Subcutaneous abdominal adipose tissue (tissue), 5 donors: Measurements from ENCODE around the gene FOXK1.

Source experiments
- H3K27ac ChIP-seq: one replicate; pipeline ENCODE4 v1.7.0; 2013; ENCODE audit warnings: low read depth, mild to moderate bottlenecking, inconsistent platforms, low read length, moderate library complexity
- H3K27me3 ChIP-seq, 5 donors: one replicate each; pipeline ENCODE4 v1.7.0; 2013; ENCODE audit warnings: low read length in 5 of 5, inconsistent platforms in 1 of 5; ENCODE audit not compliant: control insufficient read depth in 5 of 5, insufficient read depth in 4 of 5
- H3K36me3 ChIP-seq, 5 donors: one replicate each; pipeline ENCODE4 v1.7.0; 2013; ENCODE audit warnings: low read length in 5 of 5; ENCODE audit not compliant: control insufficient read depth in 5 of 5, insufficient read depth in 5 of 5
- H3K4me1 ChIP-seq, 5 donors: one replicate each; pipeline ENCODE4 v1.7.0; 2013; ENCODE audit warnings: low read length in 5 of 5, mild to moderate bottlenecking in 3 of 5, moderate library complexity in 1 of 5; ENCODE audit not compliant: control insufficient read depth in 5 of 5, insufficient read depth in 5 of 5
- H3K4me3 ChIP-seq, 5 donors: one replicate each; pipeline ENCODE4 v1.7.0; 2013; ENCODE audit warnings: low read length in 5 of 5, low read depth in 1 of 5
- H3K9ac ChIP-seq, 5 donors: one replicate each; pipeline ENCODE4 v1.7.0; 2013; ENCODE audit warnings: low read length in 5 of 5, mild to moderate bottlenecking in 4 of 5, moderate library complexity in 3 of 5
- H3K9me3 ChIP-seq, 5 donors: one replicate each; pipeline ENCODE4 v1.7.0; 2013; ENCODE audit warnings: low read length in 5 of 5; ENCODE audit not compliant: control insufficient read depth in 5 of 5
- donor health status: healthy.
- donor health status: healthy.
- donor health status: healthy.
- donor health status: healthy.
- donor health status: healthy.

Gene FOXK1

GRCh38 chr7:4716946-4717795, 35.1 kb downstream of the FOXK1 start:
- Histone ChIP-seq H3K9ac (no peak overlapping the region), H3K4me3 (no peak overlapping the region), H3K27me3 (no peaks in the 10 kb centered on the region), H3K36me3 (peaks cover 0 to 13% (median 3%) of the 10 kb centered on the region in 5 donors), H3K9me3 (no peaks in the 10 kb centered on the region), H3K4me1 (peaks cover 4 to 44% (median 33%) of the 10 kb centered on the region in 5 donors), H3K27ac (no peak overlapping the region)

GRCh38 chr7:4718075-4718474, 36.0 kb downstream of the FOXK1 start:
- Histone ChIP-seq H3K9me3 (no peaks in the 10 kb centered on the region), H3K9ac (no peak overlapping the region), H3K27ac (no peak overlapping the region), H3K4me3 (no peak overlapping the region), H3K27me3 (no peaks in the 10 kb centered on the region), H3K4me1 (peaks cover 4 to 44% (median 31%) of the 10 kb centered on the region in 5 donors), H3K36me3 (peaks cover 0 to 21% (median 11%) of the 10 kb centered on the region in 5 donors)

DNA sequence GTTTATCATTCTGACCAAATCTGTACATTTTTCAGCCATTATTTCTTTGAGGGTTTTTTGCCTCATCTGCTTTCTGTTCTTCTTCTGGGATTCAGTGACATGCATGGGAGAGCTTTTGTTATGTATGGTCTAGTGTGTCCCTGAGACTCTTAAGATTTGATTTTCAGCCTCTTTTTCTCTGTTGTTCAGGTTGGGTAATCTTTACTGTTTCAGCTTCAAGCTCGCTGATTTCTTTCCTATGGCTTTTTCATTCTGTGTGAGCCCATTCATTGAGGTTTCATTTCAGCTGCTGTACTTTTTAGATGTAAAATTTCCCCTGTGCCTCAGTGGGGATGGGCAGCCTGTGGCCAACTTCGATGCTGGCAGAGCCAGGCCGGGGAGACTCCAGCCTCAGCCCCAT, 38.1 kb downstream of the FOXK1 start:
- no peak overlapping the region for H3K9ac ChIP-seq
- no peaks in the 10 kb centered on the region for H3K27me3 ChIP-seq
- H3K27ac ChIP-seq: no peak overlapping the region
- H3K9me3 ChIP-seq: no peaks in the 10 kb centered on the region
- peaks cover 0 to 21% (median 11%) of the 10 kb centered on the region in 5 donors for H3K36me3 ChIP-seq
- peaks cover 4 to 50% (median 35%) of the 10 kb centered on the region in 5 donors for H3K4me1 ChIP-seq
- no peak overlapping the region for H3K4me3 ChIP-seq

- H3K27me3 ChIP-seq: no peaks in the 10 kb centered on the region
- H3K4me1 ChIP-seq: peaks cover 4 to 53% (median 36%) of the 10 kb centered on the region in 5 donors
- peaks cover 0 to 21% (median 11%) of the 10 kb centered on the region in 5 donors for H3K36me3 ChIP-seq
- no peaks in the 10 kb centered on the region for H3K9me3 ChIP-seq
- H3K4me3 ChIP-seq: no peak overlapping the region
- H3K27ac ChIP-seq: no peak overlapping the region
- no peak overlapping the region for H3K9ac ChIP-seq
Measured at GRCh38 chr7:4722308-4722707, 40.2 kb downstream of the FOXK1 start.

GRCh38 chr7:4722960-4723630, 41.0 kb downstream of the FOXK1 start:
- Histone ChIP-seq H3K9me3 (no peaks in the 10 kb centered on the region), H3K27ac (no peak overlapping the region), H3K4me3 (no peak overlapping the region), H3K36me3 (peaks cover 0 to 19% (median 9%) of the 10 kb centered on the region in 5 donors), H3K9ac (no peak overlapping the region), H3K27me3 (no peaks in the 10 kb centered on the region), H3K4me1 (peaks cover 6 to 59% (median 36%) of the 10 kb centered on the region in 5 donors)

DNA sequence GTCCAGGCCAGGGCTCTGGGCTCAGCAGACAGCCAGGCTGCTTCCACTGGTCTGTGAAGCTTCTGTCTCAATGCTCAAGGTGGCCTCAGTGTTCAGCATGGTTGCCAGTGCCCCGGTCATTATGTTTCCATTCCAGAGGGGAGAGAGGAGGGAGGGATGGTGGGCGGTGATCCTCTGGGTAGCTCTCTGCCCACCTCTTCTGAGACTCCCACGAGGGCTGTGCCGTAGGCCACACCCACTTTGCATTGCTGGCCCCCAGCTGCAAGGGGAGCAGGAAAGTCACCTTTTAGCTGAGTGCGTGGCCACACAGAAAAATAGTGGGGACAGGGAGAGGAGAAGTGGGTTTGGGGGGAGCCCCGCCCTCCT, 42.5 kb downstream of the FOXK1 start:
- H3K27ac ChIP-seq: peak overlapping the region; percentile 93
- H3K27me3 ChIP-seq: no peaks in the 10 kb centered on the region
- H3K4me1 ChIP-seq: peaks cover 8 to 59% (median 36%) of the 10 kb centered on the region in 5 donors
- H3K36me3 ChIP-seq: peaks cover 0 to 12% (median 9%) of the 10 kb centered on the region in 5 donors
- H3K9ac ChIP-seq: peak overlapping the region in 4 of 5 donors; percentile 77 to 93 (median 86)
- H3K4me3 ChIP-seq: peak overlapping the region; percentile 68 to 79 (median 73)
- H3K9me3 ChIP-seq: no peaks in the 10 kb centered on the region

DNA sequence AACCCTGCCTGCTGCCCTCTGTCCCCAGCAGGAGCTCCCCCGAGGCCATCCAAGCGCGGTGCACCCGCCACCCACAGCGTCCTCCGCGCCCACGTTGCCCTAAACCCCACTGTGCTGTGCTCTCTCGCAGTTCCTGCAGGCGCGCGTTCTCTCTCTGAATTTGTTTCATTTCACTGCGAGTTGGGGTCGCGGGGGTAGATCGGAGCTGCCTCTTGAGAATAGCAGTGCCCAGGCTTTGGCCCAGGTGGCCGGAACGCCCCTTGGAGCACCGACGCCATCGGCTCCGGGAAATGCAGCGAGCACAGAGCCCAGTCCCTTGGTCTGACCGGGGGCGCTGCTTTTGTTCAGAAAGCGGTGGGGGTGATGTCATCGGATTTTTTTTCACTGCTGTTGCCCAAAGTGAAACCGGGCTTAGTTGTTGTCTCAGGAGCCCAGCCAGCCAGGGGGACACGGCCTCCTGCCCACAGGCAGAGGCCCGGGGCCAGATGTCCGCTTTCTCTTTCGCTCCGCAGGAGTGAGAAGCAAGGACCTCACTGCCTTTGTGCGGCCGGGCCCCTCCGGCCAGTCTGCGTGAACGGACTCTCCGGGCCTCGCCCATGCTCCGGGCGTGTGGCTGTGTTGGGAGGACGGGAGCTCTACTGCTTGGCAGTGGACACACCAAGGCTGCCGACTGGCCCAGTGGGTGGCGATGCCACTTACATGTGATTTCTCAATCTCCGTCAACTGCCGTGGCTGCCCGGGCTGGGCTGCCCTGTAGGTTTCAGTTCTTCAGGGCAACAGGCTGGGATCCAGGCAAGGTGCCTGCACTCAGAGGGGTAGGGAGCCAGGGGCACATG, 43.1 kb downstream of the FOXK1 start:
- peaks cover 0 to 12% (median 9%) of the 10 kb centered on the region in 5 donors for H3K36me3 ChIP-seq
- H3K9ac ChIP-seq: peak overlapping the region; percentile 77 to 93 (median 85)
- no peaks in the 10 kb centered on the region for H3K9me3 ChIP-seq
- peaks cover 8 to 60% (median 36%) of the 10 kb centered on the region in 5 donors for H3K4me1 ChIP-seq
- peak overlapping the region; percentile 68 to 79 (median 73) for H3K4me3 ChIP-seq
- H3K27me3 ChIP-seq: no peaks in the 10 kb centered on the region
- H3K27ac ChIP-seq: peak overlapping the region; percentile 93

GRCh38 chr7:4725850-4726450, 43.9 kb downstream of the FOXK1 start:
- Histone ChIP-seq H3K9ac (peak overlapping the region; percentile 77 to 93 (median 85)), H3K27me3 (no peaks in the 10 kb centered on the region), H3K9me3 (no peaks in the 10 kb centered on the region), H3K36me3 (peaks cover 0 to 12% (median 9%) of the 10 kb centered on the region in 5 donors), H3K27ac (peak overlapping the region; percentile 93), H3K4me3 (peak overlapping the region; percentile 35 to 79 (median 73)), H3K4me1 (peaks cover 8 to 63% (median 36%) of the 10 kb centered on the region in 5 donors)

- Histone ChIP-seq H3K9ac (no peak overlapping the region), H3K4me1 (peaks cover 8 to 61% (median 35%) of the 10 kb centered on the region in 5 donors), H3K36me3 (peaks cover 0 to 12% (median 9%) of the 10 kb centered on the region in 5 donors), H3K27me3 (no peaks in the 10 kb centered on the region), H3K27ac (peak overlapping the region; percentile 93), H3K9me3 (no peaks in the 10 kb centered on the region), H3K4me3 (no peak overlapping the region)
Measured at GRCh38 chr7:4726566-4726965, 44.5 kb downstream of the FOXK1 start.
